ENCODE data around the gene GRIN2A.

- TF ChIP-seq CTCF (IDR thresholded peaks at IDR 0.05) (no peak), POLR2A (IDR thresholded peaks at IDR 0.05) (no peak)
Observed at GRCh38 chr16:10087151-10087550, 95.1 kb downstream of the GRIN2A start.

Measured in body of pancreas (tissue), 4 donors.